HEK293 (cell line): ENCODE data around the gene ITSN2.

Experiments used
- CTCF ChIA-PET: fragments of 350-600 bp; formaldehyde crosslinking; extraction: SDS; loops from one replicate; lab custom pipeline; 2021; ENCODE audit warnings: antibody characterized with exemption; lab: Yijun Ruan, JAX
- POLR2A ChIA-PET: fragments of 300-600 bp; formaldehyde crosslinking; extraction: SDS; loops from one replicate; lab custom pipeline; 2020; ENCODE audit warnings: antibody characterized with exemption, inconsistent platforms; lab: Yijun Ruan, JAX
- H3K27ac ChIP-seq: fragments of 200-500 bp; sonication (Bioruptor generic); 2 replicates; pipeline ENCODE4 v1.5.1; 2014; ENCODE audit warnings: low read depth, low read length, control low read depth, inconsistent platforms; ENCODE audit errors: extremely low read depth
- H3K36me3 ChIP-seq, 2 experiments: fragments of 200-500 bp in 1 of 2; sonication (Bioruptor generic) in 1 of 2; 1 replicate in 1 of 2; 2 replicates in 1 of 2; pipeline ENCODE4 v1.5.1; 2014 to 2017; ENCODE audit warnings: inconsistent platforms in 2 of 2, low read length in 2 of 2; ENCODE audit not compliant: control insufficient read depth in 2 of 2, insufficient read depth in 1 of 2
- H3K4me1 ChIP-seq: fragments of 200-500 bp; sonication (Bioruptor generic); 2 replicates; pipeline ENCODE4 v1.5.1; 2014; ENCODE audit warnings: mild to moderate bottlenecking, low read length, inconsistent platforms; ENCODE audit not compliant: control insufficient read depth, insufficient read depth
- H3K4me3 ChIP-seq: 2 replicates; pipeline ENCODE4 v1.5.1; 2011; ENCODE audit warnings: low read depth, mild to moderate bottlenecking, control low read depth, low read length, moderate library complexity
- H3K9me3 ChIP-seq: fragments of 200-500 bp; sonication (Bioruptor generic); 2 replicates; pipeline ENCODE4 v1.5.1; 2014; ENCODE audit warnings: low read depth, low read length, inconsistent platforms; ENCODE audit not compliant: control insufficient read depth, insufficient read depth
- GLIS1 ChIP-seq: fragments of 450-650 bp; formaldehyde crosslinking; IDR thresholded peaks from 2 replicates; pipeline ENCODE4 v1.5.1; 2016; ENCODE audit warnings: missing biosample characterization, missing genetic modification characterization
- SP2 ChIP-seq: fragments of 450-650 bp; formaldehyde crosslinking; IDR thresholded peaks from 2 replicates; pipeline ENCODE4 v1.5.1; 2016; ENCODE audit warnings: missing biosample characterization, missing genetic modification characterization
- TCF7L2 ChIP-seq: IDR thresholded peaks from 2 replicates; pipeline ENCODE4 v1.6.1; 2011; ENCODE audit warnings: low read depth, mild to moderate bottlenecking, inconsistent platforms, low read length, moderate library complexity, borderline replicate concordance
- ZNF169 ChIP-seq: fragments of 450-650 bp; formaldehyde crosslinking; IDR thresholded peaks from 2 replicates; pipeline ENCODE4 v1.5.1; 2016; ENCODE audit warnings: missing biosample characterization, missing genetic modification characterization
- ZNF366 ChIP-seq: fragments of 450-650 bp; formaldehyde crosslinking; conservative IDR thresholded peaks from 2 replicates; pipeline ENCODE4 v1.5.1; 2016; ENCODE audit warnings: missing biosample characterization, missing genetic modification characterization
- ZNF433 ChIP-seq: fragments of 450-650 bp; formaldehyde crosslinking; IDR thresholded peaks from 2 replicates; pipeline ENCODE4 v1.5.1; 2016; ENCODE audit warnings: missing biosample characterization, missing genetic modification characterization, low read depth
- ZNF510 ChIP-seq: fragments of 450-650 bp; formaldehyde crosslinking; IDR thresholded peaks from 2 replicates; pipeline ENCODE4 v1.5.1; 2018; ENCODE audit warnings: mild to moderate bottlenecking, missing genetic modification characterization, missing biosample characterization; ENCODE audit not compliant: insufficient replicate concordance
- ZNF561 ChIP-seq: fragments of 450-650 bp; IDR thresholded peaks from 2 replicates; pipeline ENCODE4 v1.5.1; 2018; ENCODE audit warnings: missing biosample characterization, missing genetic modification characterization, borderline replicate concordance
- ZNF610 ChIP-seq: fragments of 450-650 bp; formaldehyde crosslinking; IDR thresholded peaks from 2 replicates; pipeline ENCODE4 v1.5.1; 2016; ENCODE audit warnings: missing biosample characterization, missing genetic modification characterization, borderline replicate concordance
- ZNF629 ChIP-seq: fragments of 450-650 bp; formaldehyde crosslinking; IDR thresholded peaks from 2 replicates; pipeline ENCODE4 v1.5.1; 2017; ENCODE audit warnings: missing biosample characterization, missing genetic modification characterization
- ZNF677 ChIP-seq: fragments of 450-650 bp; IDR thresholded peaks from 2 replicates; pipeline ENCODE4 v1.5.0; 2018; ENCODE audit warnings: missing biosample characterization, mild to moderate bottlenecking, missing genetic modification characterization, moderate library complexity
- ZSCAN16 ChIP-seq: fragments of 450-650 bp; formaldehyde crosslinking; IDR thresholded peaks from 2 replicates; pipeline ENCODE4 v1.5.1; 2016; ENCODE audit warnings: missing biosample characterization, missing genetic modification characterization
- TF ChIP-seq, protein P1 (sequence below): fragments of 450-650 bp; formaldehyde crosslinking; IDR thresholded peaks from 2 replicates; pipeline ENCODE4 v1.5.1; 2016; ENCODE audit warnings: missing biosample characterization, missing genetic modification characterization
- TF ChIP-seq, protein P2 (sequence below): fragments of 450-650 bp; IDR thresholded peaks from 2 replicates; pipeline ENCODE4 v1.5.1; 2018; ENCODE audit warnings: missing biosample characterization, mild to moderate bottlenecking, missing genetic modification characterization
- TF ChIP-seq, protein P3 (sequence below): fragments of 450-650 bp; formaldehyde crosslinking; IDR thresholded peaks from 2 replicates; pipeline ENCODE4 v1.5.1; 2016; ENCODE audit warnings: missing biosample characterization, missing genetic modification characterization, borderline replicate concordance
- TF ChIP-seq, protein P4 (sequence below): fragments of 450-650 bp; formaldehyde crosslinking; IDR thresholded peaks from 2 replicates; pipeline ENCODE4; 2016; ENCODE audit warnings: missing biosample characterization, missing genetic modification characterization
- TF ChIP-seq, protein P5 (sequence below): fragments of 450-650 bp; formaldehyde crosslinking; optimal IDR thresholded peaks from 2 replicates; pipeline ENCODE3; 2016; ENCODE audit warnings: missing biosample characterization, mild to moderate bottlenecking, missing genetic modification characterization
- TF ChIP-seq, protein P6 (sequence below): fragments of 450-650 bp; formaldehyde crosslinking; IDR thresholded peaks from 2 replicates; pipeline ENCODE4 v1.5.1; 2016; ENCODE audit warnings: missing biosample characterization, missing genetic modification characterization, borderline replicate concordance

ITSN2 gene

DNA sequence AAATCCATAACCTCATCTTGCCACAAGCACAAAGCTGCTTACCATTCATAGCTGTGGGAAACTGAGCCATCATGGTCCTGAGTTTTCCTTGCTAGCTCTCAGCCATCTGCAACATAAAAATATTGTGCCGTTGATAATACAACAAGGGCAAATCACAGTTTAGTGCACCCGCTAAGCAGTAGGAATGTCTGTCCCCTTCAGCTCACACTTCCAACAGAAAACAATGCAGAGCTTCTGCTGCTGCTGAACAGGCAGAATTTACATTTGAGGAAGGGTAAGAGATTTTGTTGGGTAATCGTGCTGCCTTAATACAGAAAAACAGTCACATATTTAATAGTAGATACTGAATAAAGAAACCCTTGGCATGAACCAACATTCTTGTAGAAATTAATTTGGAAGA is 32.3 kb downstream of the ITSN2 start:
- no peak overlapping the region for H3K4me3 ChIP-seq
- ChIA-PET POLR2A (interaction anchor here (0.8 kb wide), 1 partner anchor 74 kb away, joined by 4 read pairs; no protein-coding TSS in a partner anchor), CTCF (interaction anchor here (0.8 kb wide), 1 partner anchor 264 kb away, joined by 6 read pairs; no protein-coding TSS in a partner anchor)
- peaks cover 3% of the 10 kb centered on the region; the same call in 1 of the 2 replicates for H3K4me1 ChIP-seq
- TF ChIP-seq ZNF169 (no peak), ZNF629 (tag by site-specific recombination) (no peak)
- H3K9me3 ChIP-seq = no peaks in the 10 kb centered on the region
- no peaks in the 10 kb centered on the region; a peak in 1 of 3 replicates for H3K36me3 ChIP-seq
- H3K27ac ChIP-seq = no peak overlapping the region

DNA sequence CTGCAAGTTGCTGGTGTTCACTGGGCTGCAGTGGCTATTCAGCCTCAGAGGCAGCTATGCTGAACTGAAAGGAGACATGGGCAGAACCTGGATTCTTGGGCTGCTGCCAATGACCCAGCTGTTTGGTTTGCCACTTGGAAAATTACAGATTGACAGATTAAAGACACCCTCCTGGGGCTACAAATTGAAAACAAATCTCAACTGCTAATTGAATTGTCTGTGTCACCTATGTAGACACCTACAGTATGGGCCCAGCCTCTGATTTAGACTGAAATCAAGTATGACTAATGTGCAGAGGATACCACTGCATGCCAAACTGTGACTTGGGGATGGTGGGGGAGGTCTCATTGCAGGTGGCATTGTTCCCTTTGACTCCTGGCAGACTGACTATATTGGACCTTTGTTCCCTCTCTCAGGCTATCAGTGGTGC is 42.8 kb downstream of the ITSN2 start:
- Histone ChIP-seq H3K27ac (no peak overlapping the region), H3K36me3 (no peaks in the 10 kb centered on the region), H3K4me3 (no peak overlapping the region), H3K9me3 (no peaks in the 10 kb centered on the region), H3K4me1 (peaks cover 11% of the 10 kb centered on the region; the same call in 1 of the 2 replicates)
- TF ChIP-seq, protein P1, sequence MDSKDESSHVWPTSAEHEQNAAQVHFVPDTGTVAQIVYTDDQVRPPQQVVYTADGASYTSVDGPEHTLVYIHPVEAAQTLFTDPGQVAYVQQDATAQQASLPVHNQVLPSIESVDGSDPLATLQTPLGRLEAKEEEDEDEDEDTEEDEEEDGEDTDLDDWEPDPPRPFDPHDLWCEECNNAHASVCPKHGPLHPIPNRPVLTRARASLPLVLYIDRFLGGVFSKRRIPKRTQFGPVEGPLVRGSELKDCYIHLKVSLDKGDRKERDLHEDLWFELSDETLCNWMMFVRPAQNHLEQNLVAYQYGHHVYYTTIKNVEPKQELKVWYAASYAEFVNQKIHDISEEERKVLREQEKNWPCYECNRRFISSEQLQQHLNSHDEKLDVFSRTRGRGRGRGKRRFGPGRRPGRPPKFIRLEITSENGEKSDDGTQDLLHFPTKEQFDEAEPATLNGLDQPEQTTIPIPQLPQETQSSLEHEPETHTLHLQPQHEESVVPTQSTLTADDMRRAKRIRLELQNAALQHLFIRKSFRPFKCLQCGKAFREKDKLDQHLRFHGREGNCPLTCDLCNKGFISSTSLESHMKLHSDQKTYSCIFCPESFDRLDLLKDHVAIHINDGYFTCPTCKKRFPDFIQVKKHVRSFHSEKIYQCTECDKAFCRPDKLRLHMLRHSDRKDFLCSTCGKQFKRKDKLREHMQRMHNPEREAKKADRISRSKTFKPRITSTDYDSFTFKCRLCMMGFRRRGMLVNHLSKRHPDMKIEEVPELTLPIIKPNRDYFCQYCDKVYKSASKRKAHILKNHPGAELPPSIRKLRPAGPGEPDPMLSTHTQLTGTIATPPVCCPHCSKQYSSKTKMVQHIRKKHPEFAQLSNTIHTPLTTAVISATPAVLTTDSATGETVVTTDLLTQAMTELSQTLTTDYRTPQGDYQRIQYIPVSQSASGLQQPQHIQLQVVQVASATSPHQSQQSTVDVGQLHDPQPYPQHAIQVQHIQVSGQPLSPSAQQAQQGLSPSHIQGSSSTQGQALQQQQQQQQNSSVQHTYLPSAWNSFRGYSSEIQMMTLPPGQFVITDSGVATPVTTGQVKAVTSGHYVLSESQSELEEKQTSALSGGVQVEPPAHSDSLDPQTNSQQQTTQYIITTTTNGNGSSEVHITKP = 0 out of 2 replicates have a peak, but pooled peaks have one; percentile 19
- TF ChIP-seq, protein P2, sequence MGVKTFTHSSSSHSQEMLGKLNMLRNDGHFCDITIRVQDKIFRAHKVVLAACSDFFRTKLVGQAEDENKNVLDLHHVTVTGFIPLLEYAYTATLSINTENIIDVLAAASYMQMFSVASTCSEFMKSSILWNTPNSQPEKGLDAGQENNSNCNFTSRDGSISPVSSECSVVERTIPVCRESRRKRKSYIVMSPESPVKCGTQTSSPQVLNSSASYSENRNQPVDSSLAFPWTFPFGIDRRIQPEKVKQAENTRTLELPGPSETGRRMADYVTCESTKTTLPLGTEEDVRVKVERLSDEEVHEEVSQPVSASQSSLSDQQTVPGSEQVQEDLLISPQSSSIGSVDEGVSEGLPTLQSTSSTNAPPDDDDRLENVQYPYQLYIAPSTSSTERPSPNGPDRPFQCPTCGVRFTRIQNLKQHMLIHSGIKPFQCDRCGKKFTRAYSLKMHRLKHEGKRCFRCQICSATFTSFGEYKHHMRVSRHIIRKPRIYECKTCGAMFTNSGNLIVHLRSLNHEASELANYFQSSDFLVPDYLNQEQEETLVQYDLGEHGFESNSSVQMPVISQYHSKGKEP (tag by site-specific recombination) = no peak
- TF ChIP-seq ZNF610 = no peak
- TF ChIP-seq ZNF561 = no peak
- ChIA-PET CTCF (no interaction called here), POLR2A (interaction anchor here (0.9 kb wide), 1 partner anchor 17 kb away, joined by 4 read pairs; no protein-coding TSS in a partner anchor)

DNA sequence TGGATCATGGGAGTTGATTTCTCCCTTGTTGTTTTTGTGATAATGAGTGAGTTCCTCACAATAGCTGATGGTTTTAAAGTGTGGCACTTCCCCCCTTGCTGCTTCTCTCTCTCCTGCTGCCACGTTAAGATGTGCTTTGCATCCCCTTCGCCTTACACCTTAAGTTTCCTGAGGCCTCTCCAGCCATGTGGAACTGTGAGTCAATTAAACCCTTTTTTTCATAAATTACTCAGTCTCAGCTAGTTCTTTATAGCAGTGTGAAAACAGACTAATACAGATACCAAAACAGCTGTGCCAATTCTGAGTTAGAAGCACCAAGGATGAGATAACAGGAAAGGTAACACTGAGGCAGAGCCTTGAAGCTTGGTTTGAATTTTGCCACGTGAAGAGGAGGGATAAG is 44.7 kb downstream of the ITSN2 start:
- POLR2A ChIA-PET = no interaction called here
- H3K27ac ChIP-seq = no peak overlapping the region
- H3K4me3 ChIP-seq = no peak overlapping the region
- CTCF ChIA-PET = no interaction called here
- H3K36me3 ChIP-seq = no peaks in the 10 kb centered on the region
- no peaks in the 10 kb centered on the region for H3K9me3 ChIP-seq
- peaks cover 7% of the 10 kb centered on the region; the same call in 1 of the 2 replicates for H3K4me1 ChIP-seq
- TF ChIP-seq ZNF366 = no peak
- no peak for TF ChIP-seq ZNF510 (tag by site-specific recombination)
- TF ChIP-seq, protein P3, sequence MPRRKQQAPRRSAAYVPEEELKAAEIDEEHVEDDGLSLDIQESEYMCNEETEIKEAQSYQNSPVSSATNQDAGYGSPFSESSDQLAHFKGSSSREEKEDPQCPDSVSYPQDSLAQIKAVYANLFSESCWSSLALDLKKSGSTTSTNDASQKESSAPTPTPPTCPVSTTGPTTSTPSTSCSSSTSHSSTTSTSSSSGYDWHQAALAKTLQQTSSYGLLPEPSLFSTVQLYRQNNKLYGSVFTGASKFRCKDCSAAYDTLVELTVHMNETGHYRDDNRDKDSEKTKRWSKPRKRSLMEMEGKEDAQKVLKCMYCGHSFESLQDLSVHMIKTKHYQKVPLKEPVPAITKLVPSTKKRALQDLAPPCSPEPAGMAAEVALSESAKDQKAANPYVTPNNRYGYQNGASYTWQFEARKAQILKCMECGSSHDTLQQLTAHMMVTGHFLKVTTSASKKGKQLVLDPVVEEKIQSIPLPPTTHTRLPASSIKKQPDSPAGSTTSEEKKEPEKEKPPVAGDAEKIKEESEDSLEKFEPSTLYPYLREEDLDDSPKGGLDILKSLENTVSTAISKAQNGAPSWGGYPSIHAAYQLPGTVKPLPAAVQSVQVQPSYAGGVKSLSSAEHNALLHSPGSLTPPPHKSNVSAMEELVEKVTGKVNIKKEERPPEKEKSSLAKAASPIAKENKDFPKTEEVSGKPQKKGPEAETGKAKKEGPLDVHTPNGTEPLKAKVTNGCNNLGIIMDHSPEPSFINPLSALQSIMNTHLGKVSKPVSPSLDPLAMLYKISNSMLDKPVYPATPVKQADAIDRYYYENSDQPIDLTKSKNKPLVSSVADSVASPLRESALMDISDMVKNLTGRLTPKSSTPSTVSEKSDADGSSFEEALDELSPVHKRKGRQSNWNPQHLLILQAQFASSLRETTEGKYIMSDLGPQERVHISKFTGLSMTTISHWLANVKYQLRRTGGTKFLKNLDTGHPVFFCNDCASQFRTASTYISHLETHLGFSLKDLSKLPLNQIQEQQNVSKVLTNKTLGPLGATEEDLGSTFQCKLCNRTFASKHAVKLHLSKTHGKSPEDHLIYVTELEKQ (tag by site-specific recombination) = no peak
- TF ChIP-seq, protein P4, sequence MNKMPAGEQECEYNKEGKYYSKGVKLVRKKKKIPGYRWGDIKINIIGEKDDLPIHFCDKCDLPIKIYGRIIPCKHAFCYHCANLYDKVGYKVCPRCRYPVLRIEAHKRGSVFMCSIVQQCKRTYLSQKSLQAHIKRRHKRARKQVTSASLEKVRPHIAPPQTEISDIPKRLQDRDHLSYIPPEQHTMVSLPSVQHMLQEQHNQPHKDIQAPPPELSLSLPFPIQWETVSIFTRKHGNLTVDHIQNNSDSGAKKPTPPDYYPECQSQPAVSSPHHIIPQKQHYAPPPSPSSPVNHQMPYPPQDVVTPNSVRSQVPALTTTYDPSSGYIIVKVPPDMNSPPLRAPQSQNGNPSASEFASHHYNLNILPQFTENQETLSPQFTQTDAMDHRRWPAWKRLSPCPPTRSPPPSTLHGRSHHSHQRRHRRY (tag by site-specific recombination) = no peak
- no peak for TF ChIP-seq TCF7L2
- TF ChIP-seq, protein P5, sequence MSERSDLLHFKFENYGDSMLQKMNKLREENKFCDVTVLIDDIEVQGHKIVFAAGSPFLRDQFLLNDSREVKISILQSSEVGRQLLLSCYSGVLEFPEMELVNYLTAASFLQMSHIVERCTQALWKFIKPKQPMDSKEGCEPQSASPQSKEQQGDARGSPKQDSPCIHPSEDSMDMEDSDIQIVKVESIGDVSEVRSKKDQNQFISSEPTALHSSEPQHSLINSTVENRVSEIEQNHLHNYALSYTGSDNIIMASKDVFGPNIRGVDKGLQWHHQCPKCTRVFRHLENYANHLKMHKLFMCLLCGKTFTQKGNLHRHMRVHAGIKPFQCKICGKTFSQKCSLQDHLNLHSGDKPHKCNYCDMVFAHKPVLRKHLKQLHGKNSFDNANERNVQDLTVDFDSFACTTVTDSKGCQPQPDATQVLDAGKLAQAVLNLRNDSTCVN = no peak
- TF ChIP-seq ZSCAN16 = no peak
- TF ChIP-seq ZNF677 = no peak
- no peak for TF ChIP-seq SP2 (tag by site-specific recombination)
- TF ChIP-seq, protein P6, sequence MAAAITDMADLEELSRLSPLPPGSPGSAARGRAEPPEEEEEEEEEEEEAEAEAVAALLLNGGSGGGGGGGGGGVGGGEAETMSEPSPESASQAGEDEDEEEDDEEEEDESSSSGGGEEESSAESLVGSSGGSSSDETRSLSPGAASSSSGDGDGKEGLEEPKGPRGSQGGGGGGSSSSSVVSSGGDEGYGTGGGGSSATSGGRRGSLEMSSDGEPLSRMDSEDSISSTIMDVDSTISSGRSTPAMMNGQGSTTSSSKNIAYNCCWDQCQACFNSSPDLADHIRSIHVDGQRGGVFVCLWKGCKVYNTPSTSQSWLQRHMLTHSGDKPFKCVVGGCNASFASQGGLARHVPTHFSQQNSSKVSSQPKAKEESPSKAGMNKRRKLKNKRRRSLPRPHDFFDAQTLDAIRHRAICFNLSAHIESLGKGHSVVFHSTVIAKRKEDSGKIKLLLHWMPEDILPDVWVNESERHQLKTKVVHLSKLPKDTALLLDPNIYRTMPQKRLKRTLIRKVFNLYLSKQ (tag by site-specific recombination) = no peak
- TF ChIP-seq ZNF433 = no peak
- no peak for TF ChIP-seq GLIS1
